GM18870 (cell line): Measurements from ENCODE around the gene IRX4.
"Not testable (repeated sequence)": the region's sequence is repeated elsewhere in the genome, so short reads cannot be mapped to it uniquely, and the experiment has no call there.

Experiments used
- ATAC-seq: cut with Tn5 transposase; IDR thresholded peaks from one replicate; pipeline ENCODE4 v1.9.1; 2021; ENCODE audit warnings: moderate library complexity; ENCODE audit not compliant: unreplicated experiment

IRX4 gene

GRCh38 chr5:1879292-1880263 lies 3.1 kb downstream of the IRX4 start:
- no peak for ATAC-seq

- no peak for ATAC-seq
These were observed 4.5 kb downstream of the IRX4 start for GRCh38 chr5:1878050-1878849.

GRCh38 chr5:1877103-1878049 lies 5.3 kb downstream of the IRX4 start:
- ATAC-seq: no peak

GRCh38 chr5:1876660-1877064 lies 6.1 kb downstream of the IRX4 start:
- no peak for ATAC-seq

- no peak for ATAC-seq
These were observed 6.7 kb downstream of the IRX4 start for GRCh38 chr5:1875843-1876659.

- ATAC-seq: no peak
These were observed 7.4 kb downstream of the IRX4 start for GRCh38 chr5:1875281-1875842.

- no peak for ATAC-seq
These were observed 7.9 kb downstream of the IRX4 start for GRCh38 chr5:1874771-1875220.

- ATAC-seq: no peak
These were observed 8.4 kb downstream of the IRX4 start for GRCh38 chr5:1874348-1874747.

- no peak for ATAC-seq
These were observed 9.3 kb downstream of the IRX4 start for GRCh38 chr5:1873243-1873959.

GRCh38 chr5:1871441-1871840 lies 11.3 kb downstream of the IRX4 start:
- ATAC-seq: no peak

- not testable (repeated sequence) for ATAC-seq
These were observed 12.1 kb downstream of the IRX4 start for GRCh38 chr5:1870435-1871272.

- no peak for ATAC-seq
These were observed 13.7 kb downstream of the IRX4 start for GRCh38 chr5:1868886-1869475.

GRCh38 chr5:1867815-1868143 lies 14.9 kb downstream of the IRX4 start:
- no peak for ATAC-seq

GRCh38 chr5:1867114-1867814 lies 15.5 kb downstream of the IRX4 start:
- ATAC-seq: no peak

- ATAC-seq: no peak
These were observed 16.8 kb downstream of the IRX4 start for GRCh38 chr5:1865948-1866347.

GRCh38 chr5:1865486-1865885 lies 17.2 kb downstream of the IRX4 start:
- no peak for ATAC-seq

- no peak for ATAC-seq
These were observed 17.8 kb downstream of the IRX4 start for GRCh38 chr5:1864896-1865440.
